Large intestine (tissue), 3 donors: ENCODE measurements around the gene SKP1. TPM values are rescaled to one million over a fixed set of nuclear protein-coding genes. Genes with fewer than 3 reads are reported as not detected.

ENCODE experiments used
- DNase-seq, 2 donors: peaks; one replicate each; pipeline versions ENCODE4 v3.0.0 to v3.0.0-alpha.2; 2013
- H3K27ac ChIP-seq: one replicate; pipeline ENCODE4 v1.5.1; 2013; ENCODE audit warnings: low read length
- H3K27me3 ChIP-seq: 2 replicates; pipeline ENCODE4 v1.6.1; 2013; ENCODE audit warnings: low read length; ENCODE audit not compliant: control insufficient read depth, insufficient read depth
- H3K36me3 ChIP-seq: 2 replicates; pipeline ENCODE4 v1.6.1; 2013; ENCODE audit warnings: low read length; ENCODE audit not compliant: control insufficient read depth, insufficient read depth
- H3K4me1 ChIP-seq: one replicate; pipeline ENCODE4 v1.6.1; 2013; ENCODE audit warnings: low read length; ENCODE audit not compliant: control insufficient read depth, insufficient read depth
- H3K4me3 ChIP-seq: one replicate; pipeline ENCODE4 v1.5.1; 2013; ENCODE audit warnings: low read length
- H3K9me3 ChIP-seq: one replicate; pipeline ENCODE4 v1.6.1; 2013; ENCODE audit warnings: mild to moderate bottlenecking, low read depth, low read length, moderate library complexity; ENCODE audit not compliant: control insufficient read depth
- whole genome bisulfite sequencing: methylation state at CpG from one replicate; pipeline ENCODE4 v1.1.5; 2013; ENCODE audit warnings: low lambda C conversion rate; ENCODE audit not compliant: insufficient coverage; 5-methylcytosine and 5-hydroxymethylcytosine counted together
- polyA plus RNA-seq: library from polyadenylated mRNA; unstranded; fragments of 120-200 nt; gene quantifications from one replicate; pipeline ENCODE4 v1.2.1, GENCODE V29; 2013

SKP1 gene
- polyA plus RNA-seq, 1 donor: 490 TPM

GRCh38 chr5:134143944-134144941, 32.5 kb downstream of the SKP1 start:
- Histone ChIP-seq H3K4me1 (peaks cover 56% of the 10 kb centered on the region), H3K36me3 (peaks cover 76% of the 10 kb centered on the region), H3K27ac (peak overlapping the region; percentile 35), H3K9me3 (no peaks in the 10 kb centered on the region), H3K4me3 (no peak overlapping the region), H3K27me3 (no peaks in the 10 kb centered on the region)
- WGBS: no CpG with 5 or more reads among the region's 10 CpGs
- DNase-seq: peak in 1 of 2 donors; percentile 63

GRCh38 chr5:134143431-134143830, 33.3 kb downstream of the SKP1 start:
- H3K36me3 ChIP-seq: peaks cover 76% of the 10 kb centered on the region
- no peaks in the 10 kb centered on the region for H3K9me3 ChIP-seq
- no peak overlapping the region for H3K4me3 ChIP-seq
- peaks cover 56% of the 10 kb centered on the region for H3K4me1 ChIP-seq
- H3K27ac ChIP-seq: peak overlapping the region; percentile 35
- no CpG with 5 or more reads among the region's 5 CpGs for WGBS
- H3K27me3 ChIP-seq: no peaks in the 10 kb centered on the region
- no peak for DNase-seq

- DNase-seq: no peak
- H3K4me3 ChIP-seq: no peak overlapping the region
- H3K9me3 ChIP-seq: no peaks in the 10 kb centered on the region
- H3K36me3 ChIP-seq: peaks cover 78% of the 10 kb centered on the region
- H3K27ac ChIP-seq: peak overlapping the region; percentile 78
- H3K27me3 ChIP-seq: no peaks in the 10 kb centered on the region
- no CpG with 5 or more reads among the region's 12 CpGs for WGBS
- peaks cover 56% of the 10 kb centered on the region for H3K4me1 ChIP-seq
Observed at GRCh38 chr5:134142806-134143205, 33.9 kb downstream of the SKP1 start.

- no CpG with 5 or more reads among the region's 5 CpGs for WGBS
- no peak overlapping the region for H3K4me3 ChIP-seq
- peaks cover 56% of the 10 kb centered on the region for H3K4me1 ChIP-seq
- H3K9me3 ChIP-seq: no peaks in the 10 kb centered on the region
- peaks cover 71% of the 10 kb centered on the region for H3K36me3 ChIP-seq
- H3K27ac ChIP-seq: peak overlapping the region; percentile 78
- H3K27me3 ChIP-seq: no peaks in the 10 kb centered on the region
- peak; percentile 43 to 83 for DNase-seq
Observed at GRCh38 chr5:134142052-134142451, 34.7 kb downstream of the SKP1 start.

GRCh38 chr5:134141331-134142050, 35.3 kb downstream of the SKP1 start:
- Histone ChIP-seq H3K4me3 (no peak overlapping the region), H3K27ac (peak overlapping the region; percentile 78), H3K9me3 (no peaks in the 10 kb centered on the region), H3K36me3 (peaks cover 72% of the 10 kb centered on the region), H3K4me1 (peaks cover 56% of the 10 kb centered on the region), H3K27me3 (no peaks in the 10 kb centered on the region)
- WGBS: 100% methylated on average over 1 of the region's 9 CpGs
- peak in 1 of 2 donors; percentile 22 for DNase-seq

GRCh38 chr5:134140530-134141201, 36.1 kb downstream of the SKP1 start:
- H3K27me3 ChIP-seq: no peaks in the 10 kb centered on the region
- H3K4me1 ChIP-seq: peaks cover 55% of the 10 kb centered on the region
- H3K27ac ChIP-seq: peak overlapping the region; percentile 78
- WGBS: no CpG with 5 or more reads among the region's 8 CpGs
- peak; percentile 68 for DNase-seq
- H3K9me3 ChIP-seq: no peaks in the 10 kb centered on the region
- H3K36me3 ChIP-seq: peaks cover 72% of the 10 kb centered on the region
- H3K4me3 ChIP-seq: no peak overlapping the region

GRCh38 chr5:134139891-134140469, 36.8 kb downstream of the SKP1 start:
- peaks cover 48% of the 10 kb centered on the region for H3K4me1 ChIP-seq
- H3K27ac ChIP-seq: no peak overlapping the region
- peaks cover 72% of the 10 kb centered on the region for H3K36me3 ChIP-seq
- DNase-seq: no peak
- no peaks in the 10 kb centered on the region for H3K9me3 ChIP-seq
- H3K27me3 ChIP-seq: no peaks in the 10 kb centered on the region
- no peak overlapping the region for H3K4me3 ChIP-seq
- no CpG with 5 or more reads among the region's 8 CpGs for WGBS

- Histone ChIP-seq H3K9me3 (no peaks in the 10 kb centered on the region), H3K27me3 (no peaks in the 10 kb centered on the region), H3K36me3 (peaks cover 72% of the 10 kb centered on the region), H3K27ac (no peak overlapping the region), H3K4me3 (no peak overlapping the region), H3K4me1 (peaks cover 43% of the 10 kb centered on the region)
- WGBS: no CpG with 5 or more reads among the region's 4 CpGs
- no peak for DNase-seq
Observed at GRCh38 chr5:134139377-134139851, 37.3 kb downstream of the SKP1 start.

GRCh38 chr5:134138416-134139376, 38.1 kb downstream of the SKP1 start:
- Histone ChIP-seq H3K36me3 (peaks cover 72% of the 10 kb centered on the region), H3K27me3 (no peaks in the 10 kb centered on the region), H3K9me3 (no peaks in the 10 kb centered on the region), H3K4me3 (no peak overlapping the region), H3K4me1 (peaks cover 36% of the 10 kb centered on the region), H3K27ac (no peak overlapping the region)
- DNase-seq: no peak
- WGBS: no CpG with 5 or more reads among the region's 3 CpGs
